Sigmoid colon (tissue), 4 donors: ENCODE data around the gene KLHL10.

Source experiments
- POLR2A ChIP-seq, 2 donors: fragments of 450-650 bp; IDR thresholded peaks; one replicate each; pipeline ENCODE4 v1.6.1; 2016; ENCODE audit warnings: antibody characterized with exemption in 2 of 2, mild to moderate bottlenecking in 2 of 2, moderate library complexity in 2 of 2
- POLR2AphosphoS5 ChIP-seq, 4 donors: sonication (generic); formaldehyde crosslinking; IDR thresholded peaks; one replicate each; pipeline ENCODE4 v1.6.1; 2017; ENCODE audit warnings: antibody characterized with exemption in 4 of 4

DNA sequence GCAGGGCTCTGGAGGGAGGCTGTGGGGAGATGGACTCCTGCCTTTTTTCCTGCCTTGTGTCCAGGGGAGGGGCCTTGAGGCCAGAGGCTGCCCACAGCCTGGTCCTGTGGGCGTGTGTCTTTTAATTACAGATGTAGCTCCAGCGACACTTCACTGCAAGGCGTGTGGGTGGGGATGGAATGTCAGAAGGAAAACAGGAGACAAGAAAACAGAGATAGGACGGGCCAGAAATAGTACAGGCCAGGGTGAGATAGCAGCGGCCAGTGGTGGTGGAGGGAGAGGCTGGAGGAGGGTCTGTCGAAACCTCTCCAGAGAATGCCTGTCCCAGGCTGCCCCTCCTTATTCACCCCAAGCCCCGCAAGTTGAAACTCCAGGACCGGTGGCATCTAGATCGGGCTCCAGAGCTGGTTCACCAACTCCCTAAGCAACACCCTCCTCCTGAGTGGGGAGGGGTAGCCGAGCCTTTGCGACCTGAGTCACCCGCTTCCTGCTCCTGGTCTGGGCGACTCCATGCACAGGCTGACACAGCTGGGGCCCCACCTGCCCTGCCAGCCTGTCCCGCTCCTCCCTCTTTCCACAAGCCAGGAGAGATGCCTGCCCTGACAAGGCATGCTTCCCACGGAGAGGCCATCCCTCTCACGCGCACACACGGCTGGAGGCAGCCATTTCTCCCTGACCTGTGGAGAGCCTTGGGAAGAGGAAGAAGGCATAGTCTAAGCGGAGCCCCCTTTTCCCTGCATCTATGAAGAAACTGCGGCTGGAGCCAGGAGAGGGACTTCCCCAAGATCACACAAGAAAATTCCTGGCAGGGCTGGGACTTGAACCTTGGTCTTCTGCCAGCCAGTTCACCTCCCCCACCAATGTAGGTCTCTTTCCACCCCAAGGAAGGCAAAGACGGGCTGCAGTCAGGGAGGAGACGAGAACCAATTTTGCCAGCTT is 44.5 kb upstream of the KLHL10 start:
- TF ChIP-seq POLR2A (IDR thresholded peaks at IDR 0.05): no peak
- TF ChIP-seq POLR2AphosphoS5 (IDR thresholded peaks at IDR 0.05): no peak
